ENCODE measurements around the gene LPP.
"Not testable (repeated sequence)": the region's sequence is repeated elsewhere in the genome, so short reads cannot be mapped to it uniquely, and the experiment has no call there.

Gene LPP

GRCh38 chr3:188617270-188617669 lies 463.3 kb downstream of the LPP start:
- DNase-seq = no peak

- no peak for DNase-seq
Observed at GRCh38 chr3:188617988-188618701, 464.2 kb downstream of the LPP start.

GRCh38 chr3:188620752-188621151 lies 466.8 kb downstream of the LPP start:
- no peak for DNase-seq

- DNase-seq = no peak
Observed at GRCh38 chr3:188624384-188624783, 470.4 kb downstream of the LPP start.

GRCh38 chr3:188624828-188625227 lies 470.9 kb downstream of the LPP start:
- DNase-seq = no peak

- DNase-seq = no peak
Observed at GRCh38 chr3:188627652-188628051, 473.7 kb downstream of the LPP start.

GRCh38 chr3:188631291-188632010 lies 477.5 kb downstream of the LPP start:
- no peak for DNase-seq

- DNase-seq = no peak
Observed at GRCh38 chr3:188633206-188633605, 479.2 kb downstream of the LPP start.

GRCh38 chr3:188634285-188634684 lies 480.3 kb downstream of the LPP start:
- no peak for DNase-seq

GRCh38 chr3:188635258-188636042 lies 481.5 kb downstream of the LPP start:
- no peak for DNase-seq

- not testable (repeated sequence) for DNase-seq
Observed at GRCh38 chr3:188636292-188636691, 482.3 kb downstream of the LPP start.

- no peak for DNase-seq
Observed at GRCh38 chr3:188641076-188641475, 487.1 kb downstream of the LPP start.

- DNase-seq = no peak
Observed at GRCh38 chr3:188643736-188644135, 489.8 kb downstream of the LPP start.

- peak in 1 of 2 donors; percentile 5 for DNase-seq
Observed at GRCh38 chr3:188646592-188646991, 492.6 kb downstream of the LPP start.

GRCh38 chr3:188647237-188647636 lies 493.3 kb downstream of the LPP start:
- DNase-seq = no peak

- DNase-seq = no peak
Observed at GRCh38 chr3:188649521-188649920, 495.6 kb downstream of the LPP start.

GRCh38 chr3:188656196-188656982 lies 502.4 kb downstream of the LPP start:
- DNase-seq = no peak

GRCh38 chr3:188658606-188659005 lies 504.6 kb downstream of the LPP start:
- no peak for DNase-seq

- DNase-seq = no peak
Observed at GRCh38 chr3:188659449-188660090, 505.6 kb downstream of the LPP start.

GRCh38 chr3:188660415-188660814 lies 506.5 kb downstream of the LPP start:
- no peak for DNase-seq

- DNase-seq = no peak
Observed at GRCh38 chr3:188661806-188662205, 507.8 kb downstream of the LPP start.

- no peak for DNase-seq
Observed at GRCh38 chr3:188662214-188662613, 508.3 kb downstream of the LPP start.
